Stimulated activated CD8-positive, alpha-beta memory T cell treated with anti-CD3 and anti-CD28 coated beads, Interleukin-15, amount 100 ng/mL, for 4 hours (primary cell): ENCODE measurements around the gene IRF8.

Experiments
- DNase-seq, 2 donors: peaks; one replicate each; pipeline ENCODE4 v3.0.0-alpha.2; 2020; ENCODE audit warnings: low read depth in 2 of 2

The IRF8 gene

DNA sequence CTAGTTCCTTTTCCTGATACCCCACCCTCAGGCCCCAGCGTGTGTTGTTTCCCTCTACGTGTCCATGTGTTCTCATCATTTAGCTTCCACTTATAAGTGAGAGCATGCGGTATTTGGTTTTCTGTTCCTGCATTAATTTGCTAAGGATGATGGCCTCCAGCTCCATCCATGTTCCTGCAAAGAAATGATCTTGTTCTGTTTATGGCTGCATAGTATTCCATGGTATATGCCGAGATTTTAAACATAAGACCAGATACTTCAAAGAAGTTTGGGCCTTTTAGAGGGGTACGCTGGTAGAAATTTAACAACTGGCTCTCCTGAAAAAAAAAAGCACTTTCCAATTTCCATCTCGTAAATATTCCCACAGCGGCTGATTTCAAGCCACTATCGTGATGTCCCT is 59.8 kb downstream of the IRF8 start:
- DNase-seq, result no peak

DNA sequence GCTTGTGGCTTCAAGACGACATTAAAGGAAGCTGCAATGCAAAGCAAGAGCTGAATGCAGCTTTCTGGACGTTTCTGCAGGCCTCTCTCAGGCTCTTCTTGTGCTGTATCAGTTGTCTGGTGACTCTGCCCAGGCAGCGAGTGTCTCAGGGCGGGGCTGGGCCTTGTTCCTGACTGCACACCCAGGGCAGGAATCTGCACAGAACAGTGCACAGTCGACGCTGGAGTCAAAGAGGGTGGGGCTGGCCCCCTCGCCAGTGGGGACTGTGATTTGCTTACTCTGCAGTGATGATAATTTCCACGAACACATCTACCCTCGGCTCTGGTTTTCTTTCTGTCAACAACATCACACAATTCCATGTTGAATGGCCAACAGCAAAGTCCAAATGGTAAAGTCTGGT is 60.7 kb downstream of the IRF8 start:
- no peak for DNase-seq

DNA sequence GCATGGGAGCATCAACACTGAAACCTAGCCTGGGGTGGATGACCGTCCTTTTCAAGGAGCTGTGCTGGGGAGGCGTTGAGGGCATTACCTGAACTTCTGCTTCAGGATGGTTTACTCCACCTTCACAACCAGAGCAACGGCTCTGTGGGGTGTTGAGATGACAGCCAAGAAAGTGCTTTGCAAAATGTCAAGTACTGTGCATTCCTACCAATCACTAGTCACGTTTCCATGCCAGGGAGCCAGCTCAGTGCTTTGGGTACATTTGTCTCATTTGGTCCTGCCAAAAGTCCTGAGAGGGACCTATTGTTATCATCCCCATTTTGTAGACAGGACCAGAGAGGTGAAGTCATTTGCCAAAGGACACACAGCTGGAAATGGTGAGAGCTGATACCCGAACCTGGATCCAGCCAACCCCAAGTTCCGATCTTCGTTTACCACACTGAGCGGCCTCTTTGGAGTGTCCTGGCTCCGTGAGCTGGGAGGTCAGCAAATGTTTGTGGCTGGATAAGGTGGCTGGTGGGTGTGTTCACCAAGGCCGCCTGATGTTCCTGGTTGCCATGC is 61.6 kb downstream of the IRF8 start:
- no peak for DNase-seq

DNA sequence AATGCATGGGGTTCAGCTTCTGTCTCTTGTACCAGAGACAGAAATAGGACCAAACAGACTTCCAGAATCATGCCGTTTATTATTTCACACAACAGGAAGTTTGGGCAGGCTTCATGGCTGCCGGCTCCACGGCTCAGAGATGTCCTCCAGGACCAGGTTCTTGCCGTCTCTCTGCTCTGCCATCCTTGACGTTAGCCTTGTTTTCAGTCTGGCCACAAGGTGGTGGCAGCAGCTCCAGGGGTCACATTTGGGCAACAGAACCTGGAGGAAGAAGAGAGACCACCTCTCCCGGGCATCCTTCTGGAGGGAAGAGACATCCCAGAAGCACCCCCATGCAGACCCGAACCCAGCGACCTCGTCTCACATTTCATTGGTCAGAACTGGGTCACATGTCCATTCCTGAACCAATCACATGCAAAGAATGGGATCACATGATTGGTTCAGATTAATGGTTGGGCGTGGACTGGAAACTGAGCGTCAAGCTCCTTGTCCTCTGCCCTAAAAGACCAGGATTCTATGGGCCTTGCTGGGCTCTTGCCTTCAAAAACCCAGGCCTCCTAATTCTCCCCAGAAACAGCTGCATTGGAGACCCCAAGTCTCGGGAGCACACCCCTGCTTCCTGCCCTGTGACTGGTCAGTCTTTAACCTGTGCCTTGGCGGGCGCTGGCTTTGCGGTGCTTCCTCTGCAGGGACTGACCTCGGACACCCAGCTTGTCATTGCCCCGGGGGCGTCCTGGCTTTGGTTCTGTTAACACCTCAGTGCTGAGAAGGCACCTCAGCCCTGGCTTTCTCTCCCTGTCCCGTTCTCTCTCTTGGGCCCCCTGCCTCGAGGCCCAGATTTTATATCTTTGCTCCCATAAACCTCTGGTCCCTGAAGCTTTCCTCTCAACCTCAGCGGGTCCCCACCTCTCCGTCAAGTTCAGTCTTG is 63.3 kb downstream of the IRF8 start:
- no peak for DNase-seq

DNA sequence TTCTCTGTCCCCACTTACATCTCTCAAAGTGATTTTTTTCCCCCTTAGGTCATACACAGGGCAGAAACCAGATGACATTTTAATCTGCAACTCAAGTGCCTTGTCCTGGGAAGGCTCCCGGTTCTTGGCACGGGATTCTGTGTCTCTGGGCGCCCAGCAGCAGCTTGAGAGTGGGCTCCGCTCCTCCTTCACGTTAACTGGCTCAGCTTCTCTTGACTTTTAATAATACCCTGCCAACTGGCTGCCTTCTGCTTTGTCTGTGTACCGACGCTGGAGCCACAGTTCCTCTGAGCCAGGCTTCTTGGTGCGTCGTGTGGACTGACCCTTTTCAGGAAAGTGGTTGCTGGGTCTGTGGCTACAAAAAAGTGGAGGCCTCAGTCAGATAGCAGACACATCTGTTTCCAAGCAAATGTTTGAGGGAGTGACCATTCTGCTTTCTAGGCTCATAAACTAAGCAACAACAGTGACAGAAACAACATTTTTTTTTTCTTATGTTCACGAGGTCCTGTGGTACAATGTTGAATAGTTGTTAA is 64.9 kb downstream of the IRF8 start:
- DNase-seq, result no peak

GRCh38 chr16:85965125-85965524 is 66.2 kb downstream of the IRF8 start:
- DNase-seq, result no peak

- no peak for DNase-seq
These were observed 68.1 kb downstream of the IRF8 start for GRCh38 chr16:85967111-85967510.

GRCh38 chr16:85968041-85968920 is 69.3 kb downstream of the IRF8 start:
- no peak for DNase-seq

- no peak for DNase-seq
These were observed 70.2 kb downstream of the IRF8 start for GRCh38 chr16:85969159-85969558.

DNA sequence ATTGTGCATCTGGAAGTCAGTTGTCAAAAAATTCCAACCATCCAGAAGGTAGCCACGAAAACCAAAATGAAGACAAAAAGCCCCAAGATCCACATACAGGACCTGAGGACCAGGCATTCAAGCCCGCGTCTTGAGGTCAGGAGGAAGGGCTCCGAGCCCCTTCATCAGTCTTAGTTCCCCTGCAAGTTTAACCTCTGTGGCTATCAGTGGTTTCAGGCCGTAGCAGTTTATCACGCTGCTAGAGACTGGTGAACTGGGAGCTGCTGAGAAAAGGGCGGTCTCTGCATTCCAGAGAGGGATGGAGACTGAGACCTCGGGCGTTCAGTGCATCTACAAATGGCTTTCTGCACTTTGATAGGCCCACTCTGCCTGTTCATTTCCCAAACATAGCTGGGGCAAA is 70.6 kb downstream of the IRF8 start:
- no peak for DNase-seq

GRCh38 chr16:85970016-85970733 is 71.2 kb downstream of the IRF8 start:
- no peak for DNase-seq

GRCh38 chr16:85970738-85971137 is 71.8 kb downstream of the IRF8 start:
- no peak for DNase-seq
